DOHH2 (cell line): Measurements from ENCODE around the gene BATF.

Experiments used
- H3F3A ChIP-seq: fragments of 200-600 bp; sonication (generic), shearing (Covaris generic); 2 replicates; pipeline ENCODE4 v1.6.0; 2016; ENCODE audit warnings: antibody characterized with exemption, mild to moderate bottlenecking; ENCODE audit not compliant: control insufficient read depth, insufficient read depth
- H3K27ac ChIP-seq: fragments of 200-600 bp; sonication (generic); 2 replicates; pipeline ENCODE4 v1.5.1; 2014; ENCODE audit warnings: low read depth, mild to moderate bottlenecking, low read length, moderate library complexity
- H3K27me3 ChIP-seq: fragments of 200-600 bp; sonication (generic); 2 replicates; pipeline ENCODE4 v1.6.1; 2014; ENCODE audit warnings: mild to moderate bottlenecking, low read length, mixed read lengths; ENCODE audit not compliant: control insufficient read depth
- H3K36me3 ChIP-seq: fragments of 200-600 bp; sonication (generic); 2 replicates; pipeline ENCODE4 v1.6.1; 2014; ENCODE audit warnings: mild to moderate bottlenecking, low read length, moderate library complexity, mixed read lengths; ENCODE audit not compliant: control insufficient read depth
- H3K4me1 ChIP-seq: fragments of 200-600 bp; sonication (generic); 2 replicates; pipeline ENCODE4 v1.6.1; 2014; ENCODE audit warnings: mild to moderate bottlenecking, low read length, mixed read lengths; ENCODE audit not compliant: control insufficient read depth
- H3K4me2 ChIP-seq: fragments of 200-600 bp; sonication (generic); 2 replicates; pipeline ENCODE4 v1.6.0; 2014; ENCODE audit warnings: mild to moderate bottlenecking, low read length, moderate library complexity
- H3K4me3 ChIP-seq: fragments of 200-600 bp; sonication (generic); 2 replicates; pipeline ENCODE4 v1.5.1; 2014; ENCODE audit warnings: mild to moderate bottlenecking, low read length, mixed read lengths
- H3K79me2 ChIP-seq: fragments of 200-600 bp; sonication (generic); 2 replicates; pipeline ENCODE4 v1.6.1; 2014; ENCODE audit warnings: mild to moderate bottlenecking, low read length, mixed read lengths; ENCODE audit not compliant: control insufficient read depth
- H3K9me2 ChIP-seq: fragments of 200-600 bp; sonication (generic); replicated peaks from 2 replicates; pipeline ENCODE4 v1.6.1; 2014; ENCODE audit warnings: mild to moderate bottlenecking, low read length, mixed read lengths; ENCODE audit not compliant: control insufficient read depth
- H3K9me3 ChIP-seq: fragments of 200-600 bp; sonication (generic); 2 replicates; pipeline ENCODE4 v1.6.1; 2014; ENCODE audit warnings: antibody characterized with exemption, low read length, mixed read lengths; ENCODE audit not compliant: control insufficient read depth, insufficient read depth
- H4K20me1 ChIP-seq: fragments of 200-600 bp; sonication (generic); 2 replicates; pipeline ENCODE4 v1.6.0; 2014; ENCODE audit warnings: low read depth, mild to moderate bottlenecking, antibody characterized with exemption, low read length, moderate library complexity; ENCODE audit not compliant: control insufficient read depth, insufficient read depth
- EZH2phosphoT487 ChIP-seq: fragments of 200-600 bp; sonication (generic); IDR thresholded peaks from 2 replicates; pipeline ENCODE4 v1.6.1; 2017; ENCODE audit warnings: borderline replicate concordance, mild to moderate bottlenecking, antibody characterized with exemption, low read length, moderate library complexity, mixed read lengths
- TF ChIP-seq, protein P1 (sequence below): fragments of 200-600 bp; sonication (generic); IDR thresholded peaks from one replicate; pipeline ENCODE4 v1.5.1; 2014; ENCODE audit warnings: antibody characterized with exemption, mild to moderate bottlenecking, low read depth, low read length; ENCODE audit not compliant: poor library complexity, severe bottlenecking

BATF gene

DNA sequence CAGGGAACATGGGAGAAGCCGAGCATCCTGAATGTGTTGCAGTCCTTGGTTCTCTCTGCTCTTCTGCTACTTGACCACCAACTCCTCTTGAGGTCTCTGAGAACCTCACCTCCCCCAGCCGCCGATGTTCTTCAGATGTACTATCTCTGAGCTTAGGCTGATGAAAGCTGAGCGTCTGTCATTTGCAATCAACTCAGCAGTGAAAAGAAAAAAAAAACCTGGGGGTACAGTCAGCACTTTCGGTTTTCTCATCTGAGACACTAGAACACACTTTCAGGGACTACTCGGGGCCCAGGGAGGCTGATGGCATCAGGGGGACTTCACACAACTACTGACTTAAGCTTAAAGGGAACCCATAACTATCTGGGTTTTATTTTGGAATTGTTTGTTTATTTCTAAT is 46.5 kb downstream of the BATF start:
- Histone ChIP-seq H3K9me2 (no peaks in the 10 kb centered on the region), H3K4me3 (no peak overlapping the region), H3K79me2 (no peaks in the 10 kb centered on the region), H3K27ac (no peak overlapping the region), H3K9me3 (no peaks in the 10 kb centered on the region), H3F3A (no peaks in the 10 kb centered on the region), H3K4me2 (no peak overlapping the region), H3K36me3 (no peaks in the 10 kb centered on the region), H3K4me1 (no peaks in the 10 kb centered on the region), H4K20me1 (no peaks in the 10 kb centered on the region), H3K27me3 (peaks cover 10% of the 10 kb centered on the region)
- TF ChIP-seq, protein P1, sequence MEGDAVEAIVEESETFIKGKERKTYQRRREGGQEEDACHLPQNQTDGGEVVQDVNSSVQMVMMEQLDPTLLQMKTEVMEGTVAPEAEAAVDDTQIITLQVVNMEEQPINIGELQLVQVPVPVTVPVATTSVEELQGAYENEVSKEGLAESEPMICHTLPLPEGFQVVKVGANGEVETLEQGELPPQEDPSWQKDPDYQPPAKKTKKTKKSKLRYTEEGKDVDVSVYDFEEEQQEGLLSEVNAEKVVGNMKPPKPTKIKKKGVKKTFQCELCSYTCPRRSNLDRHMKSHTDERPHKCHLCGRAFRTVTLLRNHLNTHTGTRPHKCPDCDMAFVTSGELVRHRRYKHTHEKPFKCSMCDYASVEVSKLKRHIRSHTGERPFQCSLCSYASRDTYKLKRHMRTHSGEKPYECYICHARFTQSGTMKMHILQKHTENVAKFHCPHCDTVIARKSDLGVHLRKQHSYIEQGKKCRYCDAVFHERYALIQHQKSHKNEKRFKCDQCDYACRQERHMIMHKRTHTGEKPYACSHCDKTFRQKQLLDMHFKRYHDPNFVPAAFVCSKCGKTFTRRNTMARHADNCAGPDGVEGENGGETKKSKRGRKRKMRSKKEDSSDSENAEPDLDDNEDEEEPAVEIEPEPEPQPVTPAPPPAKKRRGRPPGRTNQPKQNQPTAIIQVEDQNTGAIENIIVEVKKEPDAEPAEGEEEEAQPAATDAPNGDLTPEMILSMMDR: no peak
- TF ChIP-seq EZH2phosphoT487: no peak

DNA sequence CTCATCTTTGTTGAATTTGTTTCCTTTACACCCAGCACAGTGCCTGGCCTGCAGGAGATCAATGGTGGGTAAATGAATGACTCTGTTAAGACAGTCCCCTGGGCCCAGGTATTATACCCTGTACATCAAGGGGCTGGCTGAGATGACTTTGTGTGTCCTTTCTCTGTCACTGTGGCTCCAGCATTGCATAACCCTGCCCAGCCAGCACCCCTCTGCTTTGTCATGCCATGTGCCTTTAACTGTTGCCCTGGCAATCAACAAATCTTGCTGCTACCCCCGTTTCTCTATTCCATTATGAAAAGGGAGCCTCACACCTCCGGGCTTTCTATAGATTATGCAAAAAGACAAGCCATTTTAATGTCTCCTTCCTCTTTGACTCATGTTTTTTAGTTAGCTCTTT is 48.5 kb downstream of the BATF start:
- peaks cover 6% of the 10 kb centered on the region for H3K27me3 ChIP-seq
- H3F3A ChIP-seq: no peaks in the 10 kb centered on the region
- TF ChIP-seq, protein P1: no peak
- TF ChIP-seq EZH2phosphoT487: no peak
- H3K36me3 ChIP-seq: no peaks in the 10 kb centered on the region
- no peaks in the 10 kb centered on the region for H3K4me1 ChIP-seq
- H3K79me2 ChIP-seq: no peaks in the 10 kb centered on the region
- no peaks in the 10 kb centered on the region for H3K9me2 ChIP-seq
- H4K20me1 ChIP-seq: no peaks in the 10 kb centered on the region
- H3K9me3 ChIP-seq: no peaks in the 10 kb centered on the region
- no peak overlapping the region for H3K27ac ChIP-seq
- H3K4me3 ChIP-seq: no peak overlapping the region
- no peak overlapping the region for H3K4me2 ChIP-seq

DNA sequence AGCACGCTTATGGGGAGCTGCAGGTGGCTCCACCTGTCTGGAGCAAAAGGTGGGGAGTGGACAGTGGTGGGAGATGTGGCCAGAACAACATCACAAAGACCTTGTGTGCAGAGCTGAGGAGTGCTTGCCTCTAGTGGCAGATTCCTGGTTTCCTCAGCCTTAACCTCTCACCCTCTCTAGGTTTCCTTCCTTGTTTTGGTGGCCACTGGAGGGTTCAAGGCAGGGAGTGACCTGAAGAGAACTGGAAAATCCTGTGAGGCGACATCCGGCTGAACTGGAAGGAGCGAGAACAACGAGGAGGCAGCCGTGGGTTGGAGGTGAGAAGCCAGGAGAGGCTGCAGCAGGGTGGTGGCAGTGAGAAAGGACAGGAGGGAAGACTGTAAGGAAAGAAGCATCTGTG is 49.8 kb downstream of the BATF start:
- no peaks in the 10 kb centered on the region for H3K9me3 ChIP-seq
- no peaks in the 10 kb centered on the region for H4K20me1 ChIP-seq
- no peak overlapping the region for H3K4me2 ChIP-seq
- no peak overlapping the region for H3K27ac ChIP-seq
- H3K4me1 ChIP-seq: no peaks in the 10 kb centered on the region
- H3K36me3 ChIP-seq: no peaks in the 10 kb centered on the region
- peaks cover 6% of the 10 kb centered on the region for H3K27me3 ChIP-seq
- TF ChIP-seq, protein P1: no peak
- TF ChIP-seq EZH2phosphoT487: no peak
- H3F3A ChIP-seq: no peaks in the 10 kb centered on the region
- no peaks in the 10 kb centered on the region for H3K9me2 ChIP-seq
- H3K4me3 ChIP-seq: no peak overlapping the region
- H3K79me2 ChIP-seq: no peaks in the 10 kb centered on the region

DNA sequence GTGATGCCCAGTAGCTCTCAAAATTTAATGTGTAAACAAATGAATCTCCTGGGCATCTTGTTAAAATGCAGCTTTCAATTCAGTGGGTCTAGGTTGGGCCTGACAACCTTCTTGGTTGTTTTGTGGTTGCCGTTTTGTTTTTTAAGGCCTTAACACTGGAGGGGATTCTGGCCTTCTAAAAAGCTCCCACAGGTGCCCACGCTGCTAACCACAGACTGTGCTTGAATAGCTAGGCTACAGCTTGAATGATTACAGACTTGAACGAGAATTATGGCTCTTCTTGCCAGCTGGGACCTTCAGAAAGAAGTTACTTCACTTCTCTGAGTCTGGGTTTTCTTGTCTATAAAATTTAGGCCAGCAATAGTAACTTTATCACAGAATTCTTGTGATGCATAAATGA is 54.8 kb downstream of the BATF start:
- Histone ChIP-seq H3F3A (no peaks in the 10 kb centered on the region), H3K79me2 (no peaks in the 10 kb centered on the region), H3K4me3 (no peak overlapping the region), H3K27me3 (peaks cover 23% of the 10 kb centered on the region), H3K9me3 (no peaks in the 10 kb centered on the region), H3K4me2 (no peak overlapping the region), H4K20me1 (no peaks in the 10 kb centered on the region), H3K27ac (no peak overlapping the region), H3K9me2 (no peaks in the 10 kb centered on the region), H3K36me3 (no peaks in the 10 kb centered on the region), H3K4me1 (peaks cover 5% of the 10 kb centered on the region)
- TF ChIP-seq, protein P1: no peak
- TF ChIP-seq EZH2phosphoT487: no peak
